MM.1S (cell line): ENCODE data around the gene ZNF546.
"Not testable (repeated sequence)": the region's sequence is repeated elsewhere in the genome, so short reads cannot be mapped to it uniquely, and the experiment has no call there.

Source experiments
- DNase-seq: peaks from one replicate; pipeline ENCODE4 v3.0.0-alpha.2; 2015
- H2AFZ ChIP-seq: fragments of 300-600 bp; sonication (generic); 2 replicates; pipeline ENCODE4 v1.6.0; 2016; ENCODE audit warnings: antibody characterized with exemption, low read length
- H3F3A ChIP-seq: fragments of 300-600 bp; sonication (generic); 2 replicates; pipeline ENCODE4 v1.6.1; 2016; ENCODE audit warnings: mild to moderate bottlenecking, antibody characterized with exemption, low read length, moderate library complexity, mixed read lengths; ENCODE audit not compliant: insufficient read depth
- H3K27ac ChIP-seq: fragments of 300-600 bp; sonication (generic); 2 replicates; pipeline ENCODE4 v1.5.1; 2016; ENCODE audit warnings: mild to moderate bottlenecking, low read length
- H3K27me3 ChIP-seq: fragments of 300-600 bp; sonication (generic); replicated peaks from 2 replicates; pipeline ENCODE4 v1.6.0; 2016; ENCODE audit warnings: low read length; ENCODE audit not compliant: insufficient read depth
- H3K36me3 ChIP-seq: fragments of 300-600 bp; sonication (generic); replicated peaks from 2 replicates; pipeline ENCODE4 v1.6.1; 2016; ENCODE audit warnings: mild to moderate bottlenecking, low read length, mixed read lengths; ENCODE audit not compliant: insufficient read depth
- H3K4me1 ChIP-seq: fragments of 300-600 bp; sonication (generic); 2 replicates; pipeline ENCODE4 v1.6.1; 2016; ENCODE audit warnings: low read length, mixed read lengths
- H3K4me2 ChIP-seq: fragments of 300-600 bp; sonication (generic); 2 replicates; pipeline ENCODE4 v1.6.0; 2016; ENCODE audit warnings: low read depth, low read length
- H3K4me3 ChIP-seq: fragments of 300-600 bp; sonication (generic); 2 replicates; pipeline ENCODE4 v1.5.1; 2016; ENCODE audit warnings: low read length, mixed read lengths
- H3K79me2 ChIP-seq: fragments of 300-600 bp; sonication (generic); 2 replicates; pipeline ENCODE4 v1.6.1; 2016; ENCODE audit warnings: mixed run types, low read length, mixed read lengths
- H3K9ac ChIP-seq: fragments of 300-600 bp; sonication (generic); 2 replicates; pipeline ENCODE4 v1.6.1; 2016; ENCODE audit warnings: low read length, mixed read lengths
- H3K9me2 ChIP-seq: fragments of 300-600 bp; sonication (generic); replicated peaks from 2 replicates; pipeline ENCODE4 v1.6.1; 2016; ENCODE audit warnings: mild to moderate bottlenecking, low read length, mixed read lengths; ENCODE audit not compliant: insufficient read depth
- H3K9me3 ChIP-seq: fragments of 300-600 bp; sonication (generic); replicated peaks from 2 replicates; pipeline ENCODE4 v1.6.1; 2016; ENCODE audit warnings: mild to moderate bottlenecking, low read length, mixed read lengths; ENCODE audit not compliant: insufficient read depth
- H4K20me1 ChIP-seq: fragments of 300-600 bp; sonication (generic); 2 replicates; pipeline ENCODE4 v1.6.1; 2016; ENCODE audit warnings: mild to moderate bottlenecking, low read length, moderate library complexity, mixed read lengths; ENCODE audit not compliant: insufficient read depth
- EZH2 ChIP-seq: fragments of 300-600 bp; sonication (generic); optimal IDR thresholded peaks from 2 replicates; pipeline ENCODE3; 2017; ENCODE audit warnings: low read depth, mild to moderate bottlenecking, antibody characterized with exemption, low read length, mixed read lengths
- EZH2phosphoT487 ChIP-seq: fragments of 300-600 bp; sonication (generic); IDR thresholded peaks from 2 replicates; pipeline ENCODE4 v1.6.1; 2018; ENCODE audit warnings: antibody characterized with exemption, low read length
- TF ChIP-seq, protein P1 (sequence below): fragments of 300-600 bp; sonication (generic); IDR thresholded peaks from 2 replicates; pipeline ENCODE4 v1.5.1; 2016; ENCODE audit warnings: antibody characterized with exemption, low read length, mixed read lengths

Gene ZNF546

GRCh38 chr19:40035996-40036395, 39.1 kb downstream of the ZNF546 start:
- TF ChIP-seq EZH2phosphoT487 (no peak), EZH2 (no peak)
- TF ChIP-seq, protein P1, sequence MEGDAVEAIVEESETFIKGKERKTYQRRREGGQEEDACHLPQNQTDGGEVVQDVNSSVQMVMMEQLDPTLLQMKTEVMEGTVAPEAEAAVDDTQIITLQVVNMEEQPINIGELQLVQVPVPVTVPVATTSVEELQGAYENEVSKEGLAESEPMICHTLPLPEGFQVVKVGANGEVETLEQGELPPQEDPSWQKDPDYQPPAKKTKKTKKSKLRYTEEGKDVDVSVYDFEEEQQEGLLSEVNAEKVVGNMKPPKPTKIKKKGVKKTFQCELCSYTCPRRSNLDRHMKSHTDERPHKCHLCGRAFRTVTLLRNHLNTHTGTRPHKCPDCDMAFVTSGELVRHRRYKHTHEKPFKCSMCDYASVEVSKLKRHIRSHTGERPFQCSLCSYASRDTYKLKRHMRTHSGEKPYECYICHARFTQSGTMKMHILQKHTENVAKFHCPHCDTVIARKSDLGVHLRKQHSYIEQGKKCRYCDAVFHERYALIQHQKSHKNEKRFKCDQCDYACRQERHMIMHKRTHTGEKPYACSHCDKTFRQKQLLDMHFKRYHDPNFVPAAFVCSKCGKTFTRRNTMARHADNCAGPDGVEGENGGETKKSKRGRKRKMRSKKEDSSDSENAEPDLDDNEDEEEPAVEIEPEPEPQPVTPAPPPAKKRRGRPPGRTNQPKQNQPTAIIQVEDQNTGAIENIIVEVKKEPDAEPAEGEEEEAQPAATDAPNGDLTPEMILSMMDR = no peak
- no peaks in the 10 kb centered on the region; the same call in 1 of the 2 replicates for H3K9me3 ChIP-seq
- H3K9me2 ChIP-seq = no peaks in the 10 kb centered on the region
- H3K9ac ChIP-seq = no peak overlapping the region
- H3F3A ChIP-seq = no peaks in the 10 kb centered on the region
- no peaks in the 10 kb centered on the region for H3K79me2 ChIP-seq
- H2AFZ ChIP-seq = no peak overlapping the region
- no peak for DNase-seq
- no peak overlapping the region for H3K4me2 ChIP-seq
- H4K20me1 ChIP-seq = no peaks in the 10 kb centered on the region
- H3K36me3 ChIP-seq = no peaks in the 10 kb centered on the region
- H3K4me3 ChIP-seq = no peak overlapping the region
- no peaks in the 10 kb centered on the region for H3K27me3 ChIP-seq
- H3K4me1 ChIP-seq = no peaks in the 10 kb centered on the region
- no peak overlapping the region for H3K27ac ChIP-seq

DNA sequence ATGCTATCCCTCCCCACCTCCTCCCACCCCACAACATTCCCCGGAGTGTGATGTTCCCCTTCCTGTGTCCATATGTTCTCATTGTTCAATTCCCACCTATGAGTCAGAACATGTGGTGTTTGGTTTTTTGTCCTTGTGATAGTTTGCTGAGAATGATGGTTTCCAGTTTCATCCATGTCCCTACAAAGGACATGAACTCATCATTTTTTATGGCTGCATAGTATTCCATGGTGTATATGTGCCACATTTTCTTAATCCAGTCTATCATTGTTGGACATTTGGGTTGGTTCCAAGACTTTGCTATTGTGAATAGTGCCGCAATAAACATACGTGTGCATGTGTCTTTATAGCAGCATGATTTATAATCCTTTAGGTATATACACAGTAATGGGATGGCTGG, 41.2 kb downstream of the ZNF546 start:
- not testable (repeated sequence) for H3K4me1 ChIP-seq, H3K4me2 ChIP-seq, DNase-seq, H3K27me3 ChIP-seq, H3K9ac ChIP-seq, H3K79me2 ChIP-seq, H3K9me2 ChIP-seq, H2AFZ ChIP-seq, H3K36me3 ChIP-seq, H3K9me3 ChIP-seq, H4K20me1 ChIP-seq, H3K4me3 ChIP-seq, H3K27ac ChIP-seq, H3F3A ChIP-seq

DNA sequence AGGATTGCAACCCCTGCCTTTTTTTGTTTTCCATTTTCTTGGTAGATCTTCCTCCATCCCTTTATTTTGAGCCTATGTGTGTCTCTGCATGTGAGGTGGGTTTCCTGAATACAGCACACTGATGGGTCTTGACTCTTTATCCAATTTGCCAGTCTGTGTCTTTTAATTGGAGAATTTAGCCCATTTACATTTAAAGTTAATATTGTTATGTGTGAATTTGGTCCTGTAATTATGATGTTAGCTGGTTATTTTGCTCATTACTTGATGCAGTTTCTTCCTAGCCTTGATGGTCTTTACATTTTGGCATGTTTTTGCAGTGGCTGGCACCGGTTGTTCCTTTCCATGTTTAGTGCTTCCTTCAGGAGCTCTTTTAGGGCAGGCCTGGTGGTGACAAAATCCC, 44.9 kb downstream of the ZNF546 start:
- H3K9me3 ChIP-seq, H3K4me2 ChIP-seq, H3K9ac ChIP-seq, H3K27ac ChIP-seq, H4K20me1 ChIP-seq, H3K9me2 ChIP-seq, H3K79me2 ChIP-seq, H3K4me3 ChIP-seq, H3K27me3 ChIP-seq, H3K4me1 ChIP-seq, H2AFZ ChIP-seq, DNase-seq, H3F3A ChIP-seq: not testable (repeated sequence)
- peaks cover 21% of the 10 kb centered on the region for H3K36me3 ChIP-seq

GRCh38 chr19:40053491-40053890, 56.6 kb downstream of the ZNF546 start:
- H3K4me2 ChIP-seq = no peak overlapping the region
- TF ChIP-seq EZH2phosphoT487 = no peak
- TF ChIP-seq EZH2 = no peak
- TF ChIP-seq, protein P1 = no peak
- H3K9me2 ChIP-seq = no peaks in the 10 kb centered on the region
- H3K9ac ChIP-seq = no peak overlapping the region
- H3F3A ChIP-seq = no peaks in the 10 kb centered on the region
- DNase-seq = no peak
- no peaks in the 10 kb centered on the region; the same call in 1 of the 2 replicates for H3K36me3 ChIP-seq
- H3K9me3 ChIP-seq = no peaks in the 10 kb centered on the region
- no peak overlapping the region for H3K4me3 ChIP-seq
- 0 out of 2 replicates have a peak, but pooled peaks cover 6% of the 10 kb centered on the region for H3K4me1 ChIP-seq
- no peaks in the 10 kb centered on the region for H4K20me1 ChIP-seq
- peaks cover 64% of the 10 kb centered on the region for H3K79me2 ChIP-seq
- H3K27ac ChIP-seq = no peak overlapping the region
- no peaks in the 10 kb centered on the region for H3K27me3 ChIP-seq
- H2AFZ ChIP-seq = no peak overlapping the region
